Stimulated activated CD8-positive, alpha-beta memory T cell treated with anti-CD3 and anti-CD28 coated beads, Interleukin-7, amount 100 ng/mL, for 1 hour (primary cell): ENCODE measurements around the gene KIAA0513.

Experiments used
- DNase-seq, 2 donors: peaks; one replicate each; pipeline ENCODE4 v3.0.0-alpha.2; 2020; ENCODE audit warnings: low read depth in 2 of 2

Gene KIAA0513

DNA sequence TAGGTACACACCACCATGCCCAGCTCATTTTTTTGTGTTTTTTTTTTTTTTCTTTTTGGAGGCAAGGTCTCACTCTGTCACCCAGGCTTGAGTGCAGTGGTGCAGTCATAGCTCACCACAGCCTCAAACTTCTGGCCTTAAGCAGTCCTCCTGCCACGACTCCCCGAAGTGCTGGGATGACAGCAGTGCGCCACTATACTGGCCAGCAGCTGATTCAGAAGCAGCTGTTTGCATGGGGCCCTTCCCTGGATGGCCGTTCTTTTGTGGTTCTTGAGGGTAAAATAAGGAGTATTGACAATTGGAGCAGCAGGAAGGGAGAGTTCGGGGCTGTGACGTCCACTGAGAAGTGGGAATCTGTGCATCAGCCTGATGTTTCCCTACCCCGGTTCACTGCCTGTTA is 41.6 kb downstream of the KIAA0513 start:
- no peak for DNase-seq

- no peak for DNase-seq
Observed at GRCh38 chr16:85072076-85072860, 44.7 kb downstream of the KIAA0513 start.

- DNase-seq: no peak
Observed at GRCh38 chr16:85072947-85073346, 45.4 kb downstream of the KIAA0513 start.

GRCh38 chr16:85074225-85074914 is 46.8 kb downstream of the KIAA0513 start:
- DNase-seq: no peak

DNA sequence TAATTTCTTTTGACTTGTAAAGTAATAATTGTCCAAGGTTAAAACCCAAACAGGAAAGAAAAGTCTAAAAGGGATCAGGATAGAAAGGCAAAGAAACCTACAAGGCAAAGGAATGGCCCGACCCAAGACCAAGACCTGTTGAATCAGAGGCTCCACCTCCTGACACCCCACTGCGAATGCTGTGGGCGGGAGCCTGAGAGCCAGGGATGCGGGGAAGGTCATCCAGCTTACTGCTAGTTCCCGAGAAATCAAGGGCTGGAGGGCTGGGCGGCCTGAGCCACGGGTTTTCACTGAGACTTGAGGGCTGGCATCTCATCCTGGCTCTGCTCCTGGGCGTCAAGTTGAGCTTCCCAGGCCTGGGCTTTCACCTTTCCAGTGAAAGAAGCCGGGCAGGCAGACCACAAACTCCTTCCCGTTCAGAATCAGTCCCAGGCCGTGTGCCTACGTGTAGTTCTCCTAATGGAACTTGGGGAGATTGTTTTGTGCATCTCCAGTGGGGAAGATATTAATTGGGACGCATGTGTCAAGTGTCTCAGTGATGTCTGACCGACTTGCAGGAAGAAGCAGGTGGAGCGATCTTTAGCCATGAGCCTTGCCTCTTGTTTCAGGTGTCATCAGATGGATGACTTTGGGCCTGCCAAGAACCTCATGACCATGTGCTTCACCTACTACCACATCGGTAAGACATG is 47.8 kb downstream of the KIAA0513 start:
- DNase-seq: no peak

- DNase-seq: no peak
Observed at GRCh38 chr16:85077039-85077438, 49.4 kb downstream of the KIAA0513 start.

GRCh38 chr16:85077576-85078125 is 50.1 kb downstream of the KIAA0513 start:
- no peak for DNase-seq

DNA sequence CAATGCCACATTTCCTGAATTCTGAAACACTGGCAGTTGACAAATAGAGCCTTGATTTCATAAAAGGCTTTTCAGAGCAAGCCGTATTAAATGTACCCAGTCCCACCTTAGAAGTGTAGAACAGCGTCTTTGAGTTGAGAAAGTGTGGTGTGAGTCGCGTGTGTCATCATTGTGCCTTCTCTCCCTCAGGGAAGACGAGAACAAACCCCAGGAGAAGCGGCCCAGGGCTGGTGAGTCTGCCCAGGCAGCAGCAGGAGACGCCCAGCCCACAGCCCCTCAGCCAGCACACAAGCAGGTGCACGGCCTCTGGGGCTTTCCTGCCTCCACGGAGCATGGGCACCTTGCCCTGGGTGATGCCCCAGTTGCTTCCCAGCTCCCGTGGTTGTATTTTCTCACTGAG is 50.6 kb downstream of the KIAA0513 start:
- no peak for DNase-seq

- no peak for DNase-seq
Observed at GRCh38 chr16:85078952-85079351, 51.4 kb downstream of the KIAA0513 start.

GRCh38 chr16:85079785-85080570 is 52.4 kb downstream of the KIAA0513 start:
- DNase-seq: no peak

GRCh38 chr16:85081038-85081437 is 53.4 kb downstream of the KIAA0513 start:
- no peak for DNase-seq

GRCh38 chr16:85081765-85082164 is 54.2 kb downstream of the KIAA0513 start:
- no peak for DNase-seq

- no peak for DNase-seq
Observed at GRCh38 chr16:85082173-85083050, 54.8 kb downstream of the KIAA0513 start.

DNA sequence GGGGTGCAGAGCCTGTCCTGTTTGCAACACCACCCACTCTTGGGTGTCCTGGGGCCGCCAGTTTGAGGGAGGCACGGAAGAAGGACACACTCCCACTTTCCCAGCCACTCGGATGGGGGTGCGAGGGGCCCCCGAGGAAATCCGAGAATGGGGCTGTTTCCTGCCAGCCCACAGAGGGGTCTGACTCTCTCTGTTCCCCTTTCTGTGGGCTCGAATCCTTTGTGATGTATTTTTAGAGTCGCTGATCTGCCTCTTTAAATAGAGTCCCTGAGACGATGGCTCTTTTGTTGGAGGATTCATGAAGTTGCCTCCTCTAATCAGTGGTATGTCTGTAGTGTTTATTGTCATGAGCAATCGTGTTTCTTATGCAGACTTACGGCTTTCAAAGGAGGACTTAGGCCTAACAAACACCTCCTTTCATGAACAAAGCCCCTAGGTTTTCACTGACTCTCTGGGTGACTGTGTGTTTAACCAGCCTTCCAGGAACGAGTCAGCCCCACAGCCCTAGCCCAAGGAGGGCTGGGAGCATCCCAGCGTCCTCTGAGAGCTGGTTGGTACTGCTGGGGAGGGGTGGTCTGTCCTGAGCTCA is 55.5 kb downstream of the KIAA0513 start:
- DNase-seq: no peak

DNA sequence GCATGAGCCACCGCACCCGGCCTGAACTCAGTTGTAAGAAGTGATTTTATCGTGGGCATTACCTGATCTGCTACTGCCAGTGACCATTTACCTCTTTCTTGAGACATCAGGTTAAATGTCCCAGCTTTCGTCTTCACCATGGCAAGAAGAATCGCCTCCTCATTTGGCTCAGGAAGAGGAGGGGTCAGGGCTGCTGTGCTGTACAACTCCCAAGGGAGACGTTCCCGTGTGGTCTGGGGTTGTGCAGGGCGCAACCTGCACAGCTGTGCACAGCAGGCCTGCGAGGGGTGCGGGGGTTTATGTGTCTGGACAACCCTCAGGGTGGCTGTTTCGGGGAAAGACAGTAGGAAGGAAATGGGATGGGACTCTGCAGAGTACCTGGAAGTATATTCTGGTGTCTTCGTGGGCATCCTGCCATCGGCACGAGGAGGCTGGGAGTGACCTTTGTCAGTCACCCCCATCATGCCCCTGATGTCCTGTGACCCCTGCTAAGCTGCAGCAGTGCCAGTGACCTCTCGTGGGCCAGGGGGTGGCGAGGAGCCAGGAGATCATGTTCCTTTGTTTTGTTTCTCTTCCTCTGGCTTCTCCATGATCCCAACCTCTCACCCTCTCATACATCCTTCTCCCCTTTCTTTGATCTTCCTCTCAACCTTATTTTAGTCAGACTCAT is 57.4 kb downstream of the KIAA0513 start:
- DNase-seq: no peak

DNA sequence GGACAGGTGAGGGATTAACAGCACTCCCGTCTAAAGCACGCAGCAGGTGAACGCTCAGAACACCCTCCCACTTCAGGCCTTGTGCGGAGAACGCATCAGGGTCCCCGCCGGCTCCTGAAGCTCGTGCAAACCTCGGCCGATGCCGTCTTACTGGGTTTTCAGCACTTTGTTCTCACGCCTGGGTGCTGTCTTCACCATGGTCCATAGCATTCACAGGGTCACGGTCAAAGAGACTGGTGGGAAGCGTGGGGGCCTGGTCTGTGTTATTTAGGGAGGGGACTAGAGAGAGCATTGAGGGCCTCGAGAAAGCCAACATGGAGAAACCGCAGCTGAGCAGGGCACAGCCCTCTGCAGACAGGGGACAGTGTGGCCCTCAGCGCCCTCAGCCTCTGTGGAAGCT is 58.1 kb downstream of the KIAA0513 start:
- no peak for DNase-seq

- peak; percentile 42 to 50 for DNase-seq
Observed at GRCh38 chr16:85086347-85087291, 59.0 kb downstream of the KIAA0513 start.

DNA sequence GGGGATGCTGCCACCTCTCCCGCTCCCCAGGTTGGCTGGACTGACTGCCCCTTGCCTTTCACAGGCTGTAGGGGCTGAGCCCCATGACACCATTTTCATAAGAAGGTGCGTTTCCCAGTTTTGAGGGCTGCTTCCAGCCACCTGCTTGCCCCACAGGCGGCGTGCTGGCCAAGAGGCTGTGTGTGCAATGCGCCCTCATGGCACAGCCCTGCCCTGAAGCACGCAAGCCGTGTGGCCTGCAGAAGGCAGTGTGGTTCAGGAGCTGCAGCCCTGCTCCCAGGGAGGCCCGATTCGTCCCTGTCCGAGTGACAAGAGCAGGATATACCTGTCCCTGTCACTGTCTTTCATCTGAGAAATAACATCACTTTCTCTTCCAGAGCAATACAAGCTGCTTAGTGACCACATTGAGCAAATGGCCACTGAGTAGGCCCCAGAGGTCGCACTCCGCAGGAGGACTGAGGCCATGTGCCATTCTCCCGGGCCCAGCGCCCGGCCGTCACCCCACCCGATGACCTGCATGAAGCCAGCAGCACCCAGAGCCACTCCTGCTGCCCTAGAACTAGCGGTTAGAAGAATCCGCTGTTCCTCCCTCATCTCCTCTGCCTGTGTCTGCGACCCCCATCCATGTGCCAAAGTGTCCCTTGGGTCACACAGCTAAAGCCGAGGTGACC is 60.4 kb downstream of the KIAA0513 start:
- no peak for DNase-seq
